Skeletal muscle tissue (tissue), 4 donors: ENCODE data around the gene GAB1. TPM values are rescaled to one million over a fixed set of nuclear protein-coding genes. Genes with fewer than 3 reads are reported as not detected.
A peak's percentile ranks its signal among the peaks of the same experiment; 100 is the strongest.

Experiments
- H3K27ac ChIP-seq: one replicate; pipeline ENCODE4 v1.7.0; 2013; ENCODE audit warnings: mild to moderate bottlenecking, low read depth, low read length, inconsistent platforms
- H3K27me3 ChIP-seq, 3 donors: one replicate each; pipeline ENCODE4 v1.7.0; 2013; ENCODE audit warnings: low read length in 3 of 3; ENCODE audit not compliant: control insufficient read depth in 3 of 3, insufficient read depth in 3 of 3
- H3K36me3 ChIP-seq, 3 donors: one replicate each; pipeline ENCODE4 v1.7.0; 2013; ENCODE audit warnings: low read length in 3 of 3; ENCODE audit not compliant: control insufficient read depth in 3 of 3, insufficient read depth in 3 of 3
- H3K4me1 ChIP-seq, 3 donors: one replicate each; pipeline ENCODE4 v1.7.0; 2013; ENCODE audit warnings: low read length in 3 of 3, mild to moderate bottlenecking in 3 of 3; ENCODE audit not compliant: control insufficient read depth in 3 of 3, insufficient read depth in 3 of 3
- H3K4me3 ChIP-seq, 3 donors: one replicate each; pipeline ENCODE4 v1.7.0; 2013; ENCODE audit warnings: low read length in 3 of 3
- H3K9ac ChIP-seq, 3 donors: one replicate each; pipeline ENCODE4 v1.7.0; 2013; ENCODE audit warnings: low read length in 3 of 3, mild to moderate bottlenecking in 3 of 3, moderate library complexity in 2 of 3, low read depth in 1 of 3
- H3K9me3 ChIP-seq, 3 donors: one replicate each; pipeline ENCODE4 v1.7.0; 2013; ENCODE audit warnings: low read length in 3 of 3; ENCODE audit not compliant: control insufficient read depth in 3 of 3
- total RNA-seq: library from RNA; depleted of rRNA; stranded (reverse); fragments of >200 nt; gene quantifications from one replicate; pipeline ENCODE4 v1.2.3, GENCODE V29; 2014
- donor health status: Osteomylitis.

GAB1 gene
- total RNA-seq, 1 donor from 2014 or later: 36.0 TPM

- peak overlapping the region; percentile 37 for H3K27ac ChIP-seq
- H3K9me3 ChIP-seq: no peaks in the 10 kb centered on the region
- no peaks in the 10 kb centered on the region for H3K4me1 ChIP-seq
- H3K9ac ChIP-seq: no peak overlapping the region
- H3K36me3 ChIP-seq: peaks cover under 1 to 19% (median 13%) of the 10 kb centered on the region in 3 donors
- no peaks in the 10 kb centered on the region for H3K27me3 ChIP-seq
- no peak overlapping the region for H3K4me3 ChIP-seq
These were observed 83.6 kb downstream of the GAB1 start for GRCh38 chr4:143420227-143420626.

GRCh38 chr4:143421609-143422008, 84.9 kb downstream of the GAB1 start:
- Histone ChIP-seq H3K27ac (no peak overlapping the region), H3K27me3 (no peaks in the 10 kb centered on the region), H3K9me3 (no peaks in the 10 kb centered on the region), H3K36me3 (peaks cover 4 to 19% (median 11%) of the 10 kb centered on the region in 3 donors), H3K4me1 (no peaks in the 10 kb centered on the region), H3K4me3 (no peak overlapping the region), H3K9ac (no peak overlapping the region)

GRCh38 chr4:143424276-143424675, 87.6 kb downstream of the GAB1 start:
- H3K4me1 ChIP-seq: no peaks in the 10 kb centered on the region
- no peak overlapping the region for H3K9ac ChIP-seq

GRCh38 chr4:143431526-143432257, 95.0 kb downstream of the GAB1 start:
- Histone ChIP-seq H3K9ac (no peak overlapping the region), H3K4me1 (no peaks in the 10 kb centered on the region), H3K27ac (no peak overlapping the region), H3K27me3 (no peaks in the 10 kb centered on the region), H3K9me3 (peaks cover 0 to 2% (median 0%) of the 10 kb centered on the region in 3 donors), H3K4me3 (no peak overlapping the region), H3K36me3 (peaks cover 3 to 26% (median 11%) of the 10 kb centered on the region in 3 donors)

More at GRCh38 chr4:143424276-143424675, 87.6 kb downstream of the GAB1 start:
- Histone ChIP-seq H3K9me3 (no peaks in the 10 kb centered on the region), H3K27ac (no peak overlapping the region), H3K4me3 (no peak overlapping the region), H3K36me3 (peaks cover 0 to 15% (median 4%) of the 10 kb centered on the region in 3 donors), H3K27me3 (no peaks in the 10 kb centered on the region)

- H3K4me1 ChIP-seq: no peaks in the 10 kb centered on the region
- H3K36me3 ChIP-seq: peaks cover 3 to 23% (median 11%) of the 10 kb centered on the region in 3 donors
- H3K4me3 ChIP-seq: no peak overlapping the region
- peaks cover 0 to 2% (median 0%) of the 10 kb centered on the region in 3 donors for H3K9me3 ChIP-seq
- H3K9ac ChIP-seq: no peak overlapping the region
- no peak overlapping the region for H3K27ac ChIP-seq
- H3K27me3 ChIP-seq: no peaks in the 10 kb centered on the region
These were observed 95.5 kb downstream of the GAB1 start for GRCh38 chr4:143432258-143432591.

- H3K36me3 ChIP-seq: peaks cover 4 to 29% (median 17%) of the 10 kb centered on the region in 3 donors
- H3K9ac ChIP-seq: no peak overlapping the region
- no peaks in the 10 kb centered on the region for H3K4me1 ChIP-seq
- H3K27me3 ChIP-seq: no peaks in the 10 kb centered on the region
- no peak overlapping the region for H3K27ac ChIP-seq
- no peak overlapping the region for H3K4me3 ChIP-seq
- H3K9me3 ChIP-seq: peaks cover 0 to 2% (median 0%) of the 10 kb centered on the region in 3 donors
These were observed 96.6 kb downstream of the GAB1 start for GRCh38 chr4:143433231-143433630.

- H3K27me3 ChIP-seq: no peaks in the 10 kb centered on the region
- H3K9ac ChIP-seq: no peak overlapping the region
- H3K36me3 ChIP-seq: peaks cover 12 to 35% (median 29%) of the 10 kb centered on the region in 3 donors
- H3K9me3 ChIP-seq: no peaks in the 10 kb centered on the region
- H3K27ac ChIP-seq: no peak overlapping the region
- peaks cover 0 to 2% (median 0%) of the 10 kb centered on the region in 3 donors for H3K4me1 ChIP-seq
- no peak overlapping the region for H3K4me3 ChIP-seq
These were observed 99.3 kb downstream of the GAB1 start for GRCh38 chr4:143435955-143436354.

- Histone ChIP-seq H3K4me3 (no peak overlapping the region), H3K27ac (no peak overlapping the region), H3K9me3 (no peaks in the 10 kb centered on the region), H3K36me3 (peaks cover 12 to 36% (median 29%) of the 10 kb centered on the region in 3 donors), H3K9ac (no peak overlapping the region), H3K27me3 (no peaks in the 10 kb centered on the region), H3K4me1 (peaks cover 0 to 2% (median 0%) of the 10 kb centered on the region in 3 donors)
These were observed 100.8 kb downstream of the GAB1 start for GRCh38 chr4:143437476-143437875.

GRCh38 chr4:143437937-143438336, 101.3 kb downstream of the GAB1 start:
- Histone ChIP-seq H3K27me3 (no peaks in the 10 kb centered on the region), H3K9me3 (no peaks in the 10 kb centered on the region), H3K27ac (no peak overlapping the region), H3K9ac (no peak overlapping the region), H3K4me3 (no peak overlapping the region), H3K36me3 (peaks cover 12 to 36% (median 29%) of the 10 kb centered on the region in 3 donors), H3K4me1 (peaks cover 0 to 2% (median 0%) of the 10 kb centered on the region in 3 donors)

- Histone ChIP-seq H3K27ac (no peak overlapping the region), H3K36me3 (peaks cover 12 to 30% (median 25%) of the 10 kb centered on the region in 3 donors), H3K4me1 (peaks cover 0 to 2% (median 0%) of the 10 kb centered on the region in 3 donors), H3K9ac (no peak overlapping the region), H3K4me3 (no peak overlapping the region), H3K9me3 (no peaks in the 10 kb centered on the region), H3K27me3 (no peaks in the 10 kb centered on the region)
These were observed 102.0 kb downstream of the GAB1 start for GRCh38 chr4:143438710-143439109.
